ENCODE results near the gene CABP1.

DNA sequence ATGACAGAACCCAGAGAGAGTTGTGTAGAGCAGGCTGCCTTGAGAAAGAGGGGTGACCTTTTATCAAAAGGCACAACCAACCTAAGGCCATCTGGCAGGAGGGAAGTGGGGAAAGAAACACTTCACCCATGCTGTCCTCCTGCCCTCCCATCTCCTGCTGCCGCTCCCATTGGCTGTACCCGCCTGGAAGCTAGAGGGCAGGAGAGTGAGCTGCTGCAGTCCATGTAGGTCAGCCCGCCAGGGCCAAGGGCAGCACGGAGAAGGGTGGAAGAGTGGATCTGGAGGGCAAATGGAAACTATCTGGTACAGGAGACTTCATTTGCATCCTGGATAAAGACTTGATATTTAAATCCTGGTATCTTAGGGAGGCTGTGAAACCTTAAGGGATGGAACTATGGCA, 11.5 kb upstream of the CABP1 start:
- TF ChIP-seq, protein P1, sequence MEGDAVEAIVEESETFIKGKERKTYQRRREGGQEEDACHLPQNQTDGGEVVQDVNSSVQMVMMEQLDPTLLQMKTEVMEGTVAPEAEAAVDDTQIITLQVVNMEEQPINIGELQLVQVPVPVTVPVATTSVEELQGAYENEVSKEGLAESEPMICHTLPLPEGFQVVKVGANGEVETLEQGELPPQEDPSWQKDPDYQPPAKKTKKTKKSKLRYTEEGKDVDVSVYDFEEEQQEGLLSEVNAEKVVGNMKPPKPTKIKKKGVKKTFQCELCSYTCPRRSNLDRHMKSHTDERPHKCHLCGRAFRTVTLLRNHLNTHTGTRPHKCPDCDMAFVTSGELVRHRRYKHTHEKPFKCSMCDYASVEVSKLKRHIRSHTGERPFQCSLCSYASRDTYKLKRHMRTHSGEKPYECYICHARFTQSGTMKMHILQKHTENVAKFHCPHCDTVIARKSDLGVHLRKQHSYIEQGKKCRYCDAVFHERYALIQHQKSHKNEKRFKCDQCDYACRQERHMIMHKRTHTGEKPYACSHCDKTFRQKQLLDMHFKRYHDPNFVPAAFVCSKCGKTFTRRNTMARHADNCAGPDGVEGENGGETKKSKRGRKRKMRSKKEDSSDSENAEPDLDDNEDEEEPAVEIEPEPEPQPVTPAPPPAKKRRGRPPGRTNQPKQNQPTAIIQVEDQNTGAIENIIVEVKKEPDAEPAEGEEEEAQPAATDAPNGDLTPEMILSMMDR (IDR thresholded peaks at IDR 0.05): no peak
- TF ChIP-seq EP300 (IDR thresholded peaks at IDR 0.05) (no peak), POLR2A (IDR thresholded peaks at IDR 0.05) (no peak)
